Measurements from ENCODE around the gene BPIFB1. TPM values are rescaled to one million over a fixed set of nuclear protein-coding genes. Genes with fewer than 3 reads are reported as not detected.

The BPIFB1 gene
- total and polyA plus RNA-seq, 9 of the 15 experiments (the other 6 are each of a cell fraction or from before 2014, with no cell fraction given), result not detected

DNA sequence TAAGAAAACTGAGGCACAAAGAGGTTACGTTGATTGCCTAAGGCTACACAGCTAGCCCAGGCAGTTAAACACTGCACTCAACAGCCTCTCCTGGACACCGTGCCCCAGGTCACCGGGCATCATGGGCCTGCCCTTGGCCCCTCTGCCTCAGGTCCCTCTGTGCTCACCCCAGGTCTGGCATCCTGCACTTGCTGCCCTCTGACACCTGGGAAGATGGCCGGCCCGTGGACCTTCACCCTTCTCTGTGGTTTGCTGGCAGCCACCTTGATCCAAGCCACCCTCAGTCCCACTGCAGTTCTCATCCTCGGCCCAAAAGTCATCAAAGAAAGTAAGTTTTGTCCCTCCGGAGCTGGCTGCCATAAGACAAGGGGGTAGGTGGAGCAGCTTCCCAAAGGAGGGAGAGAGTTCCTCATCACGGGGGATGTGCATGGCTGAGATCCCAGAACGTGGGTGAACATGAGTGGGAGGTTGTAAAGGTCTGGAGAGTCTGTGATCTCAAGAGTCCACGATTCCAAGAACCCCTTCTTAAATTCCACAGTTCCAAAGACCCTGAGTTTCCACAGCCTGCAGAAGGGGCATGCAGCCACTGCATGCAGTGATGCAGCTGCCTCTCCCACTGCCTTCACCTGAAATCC lies 3.0 kb downstream of the BPIFB1 start:
- CTCF ChIA-PET (ENCODE audit: low intra/inter-chr PET ratio), result no interaction called here
- TF ChIP-seq YBX1 (IDR thresholded peaks at IDR 0.05) (no peak), KLF6 (CRISPR knock-in tag; IDR thresholded peaks at IDR 0.05; ENCODE audit: borderline replicate concordance) (no peak), RFX1 (IDR thresholded peaks at IDR 0.05) (no peak), MTF1 (CRISPR knock-in tag; IDR thresholded peaks at IDR 0.05; ENCODE audit: borderline replicate concordance) (no peak), NR2F6 (CRISPR knock-in tag; IDR thresholded peaks at IDR 0.05) (no peak), E2F1 (CRISPR knock-in tag; IDR thresholded peaks at IDR 0.05) (no peak), KLF16 (IDR thresholded peaks at IDR 0.05) (no peak), TEAD1 (CRISPR knock-in tag; IDR thresholded peaks at IDR 0.05) (no peak), MIER1 (IDR thresholded peaks at IDR 0.05; ENCODE audit: low read depth) (no peak), TAF7 (tag; IDR thresholded peaks at IDR 0.05) (no peak), ZSCAN32 (CRISPR knock-in tag; IDR thresholded peaks at IDR 0.05) (no peak), COPS2 (conservative IDR thresholded peaks at IDR 0.05) (no peak), ETV6 (IDR thresholded peaks at IDR 0.05; ENCODE audit: borderline replicate concordance in 1 of 2, low read depth in 2 of 2, low read length in 1 of 2) (no peak), ETV6 (CRISPR knock-in tag; IDR thresholded peaks at IDR 0.05; ENCODE audit: borderline replicate concordance) (no peak), MLX (CRISPR knock-in tag; conservative IDR thresholded peaks at IDR 0.05) (no peak), TCF7 (IDR thresholded peaks at IDR 0.05; ENCODE audit: borderline replicate concordance) (no peak), WHSC1 (IDR thresholded peaks at IDR 0.05; ENCODE audit: low read length) (no peak), SMARCA4 (IDR thresholded peaks at IDR 0.05) (no peak)
- TF ChIP-seq, protein P1, sequence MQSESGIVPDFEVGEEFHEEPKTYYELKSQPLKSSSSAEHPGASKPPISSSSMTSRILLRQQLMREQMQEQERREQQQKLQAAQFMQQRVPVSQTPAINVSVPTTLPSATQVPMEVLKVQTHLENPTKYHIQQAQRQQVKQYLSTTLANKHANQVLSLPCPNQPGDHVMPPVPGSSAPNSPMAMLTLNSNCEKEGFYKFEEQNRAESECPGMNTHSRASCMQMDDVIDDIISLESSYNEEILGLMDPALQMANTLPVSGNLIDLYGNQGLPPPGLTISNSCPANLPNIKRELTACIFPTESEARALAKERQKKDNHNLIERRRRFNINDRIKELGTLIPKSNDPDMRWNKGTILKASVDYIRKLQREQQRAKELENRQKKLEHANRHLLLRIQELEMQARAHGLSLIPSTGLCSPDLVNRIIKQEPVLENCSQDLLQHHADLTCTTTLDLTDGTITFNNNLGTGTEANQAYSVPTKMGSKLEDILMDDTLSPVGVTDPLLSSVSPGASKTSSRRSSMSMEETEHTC (IDR thresholded peaks at IDR 0.05), result no peak

More for the DNA sequence above, 3.0 kb downstream of the BPIFB1 start:
- WGBS (ENCODE audit: insufficient coverage, low coverage, missing lambda C conversion rate), result 0% methylated on average over 9 of the region's 10 CpGs
- Histone ChIP-seq H3K9me3 (replicated peaks; ENCODE audit: control insufficient read depth, insufficient read depth, low read depth, low read length) (no peaks in the 10 kb centered on the region), H2AFZ (ENCODE audit: low read depth, low read length) (no peak overlapping the region), H3K9me1 (ENCODE audit: control insufficient read depth, insufficient read depth, low read length) (no peaks in the 10 kb centered on the region), H3K4me3 (no peak overlapping the region), H3K27ac (ENCODE audit: extremely low read depth, low read depth, low read length) (no peak overlapping the region), H3K79me2 (ENCODE audit: control insufficient read depth, insufficient read depth, low read length) (no peaks in the 10 kb centered on the region), H3K4me2 (ENCODE audit: insufficient read depth, low read length) (no peak overlapping the region), H3K36me3 (ENCODE audit: control insufficient read depth, insufficient read depth, low read length) (no peaks in the 10 kb centered on the region), H3K9ac (ENCODE audit: insufficient read depth in 1 of 2, low read depth in 2 of 2, low read length in 2 of 2) (no peak overlapping the region), H3K27me3 (ENCODE audit: control insufficient read depth in 2 of 2, insufficient read depth in 2 of 2, low read length in 2 of 2) (peaks cover 12 to 78% of the 10 kb centered on the region in 2 experiments; a peak in 3 of 5 replicates), H3K4me1 (replicated peaks in 1 of 2; ENCODE audit: control insufficient read depth in 2 of 2, insufficient read depth in 2 of 2, low read length in 2 of 2) (no peaks in the 10 kb centered on the region), H4K20me1 (replicated peaks; ENCODE audit: control insufficient read depth, insufficient read depth, low read length) (peaks cover 11% of the 10 kb centered on the region; the same call in 1 of the 2 replicates)
- intact Hi-C loops (cut with micrococcal nuclease), result no loop called here
- BruUV-seq (replicated peaks), result no TSS peak
- in situ Hi-C loops (cut with MboI), result no loop called here
- ATAC-seq (no peak), FAIRE-seq (no peak), DNase-seq (ENCODE audit: extremely low read depth in 1 of 4, low spot score in 3 of 4) (no peak)
- POLR2A ChIA-PET, result interaction anchor here (0.5 to 1.0 kb wide), 5 partner anchors 18 to 279 kb away, joined by 3 to 4 read pairs (median 3); no protein-coding TSS in a partner anchor

All from K562 (cell line).